GM10266 (cell line): ENCODE results near the gene IQSEC1.

Experiments used
- DNase-seq: peaks from one replicate; pipeline ENCODE4 v3.0.0; 2012; ENCODE audit errors: extremely low spot score
- CTCF ChIP-seq: IDR thresholded peaks from 2 replicates; pipeline ENCODE4 v1.5.1; 2012; ENCODE audit warnings: mild to moderate bottlenecking, low read depth; ENCODE audit not compliant: control insufficient read depth, insufficient read depth; ENCODE audit errors: missing control alignments

Gene IQSEC1

DNA sequence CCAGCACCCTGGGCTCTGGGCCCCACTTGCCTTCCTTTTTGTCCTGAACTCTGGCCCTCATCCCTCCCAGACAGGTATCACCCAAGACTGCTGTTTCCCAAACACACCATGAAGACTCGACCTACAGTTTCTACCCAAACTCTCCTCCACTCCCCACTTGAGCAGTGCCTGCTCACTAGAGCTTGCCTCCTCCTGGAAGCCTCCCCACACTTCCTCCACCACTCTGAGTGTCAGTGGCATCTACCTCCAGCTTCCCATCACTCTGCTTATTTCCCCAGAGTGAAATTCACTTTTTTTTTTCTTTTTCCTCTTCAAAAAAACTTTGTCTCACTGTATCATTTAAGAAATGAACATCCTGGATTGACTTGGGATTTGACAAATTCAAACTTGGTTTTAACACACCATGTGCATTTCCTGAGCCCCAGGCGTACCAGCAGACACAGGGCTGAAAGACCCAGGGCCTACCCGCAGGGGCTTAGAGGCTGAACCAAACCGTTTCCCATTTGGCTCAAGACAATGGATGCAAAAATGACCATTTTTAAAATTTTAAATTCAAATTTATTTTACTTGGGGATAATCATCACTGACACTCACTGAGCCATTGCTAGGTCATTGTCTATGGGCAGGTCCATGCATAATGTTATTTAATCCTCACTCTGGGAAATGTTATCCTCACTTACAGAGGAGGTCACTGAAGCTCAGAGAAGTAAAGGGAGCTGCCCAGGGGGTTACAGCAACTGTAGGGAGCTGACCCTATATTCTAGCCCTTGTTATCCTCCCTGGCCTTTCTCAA is 62.3 kb downstream of the IQSEC1 start:
- TF ChIP-seq CTCF, result no peak

DNA sequence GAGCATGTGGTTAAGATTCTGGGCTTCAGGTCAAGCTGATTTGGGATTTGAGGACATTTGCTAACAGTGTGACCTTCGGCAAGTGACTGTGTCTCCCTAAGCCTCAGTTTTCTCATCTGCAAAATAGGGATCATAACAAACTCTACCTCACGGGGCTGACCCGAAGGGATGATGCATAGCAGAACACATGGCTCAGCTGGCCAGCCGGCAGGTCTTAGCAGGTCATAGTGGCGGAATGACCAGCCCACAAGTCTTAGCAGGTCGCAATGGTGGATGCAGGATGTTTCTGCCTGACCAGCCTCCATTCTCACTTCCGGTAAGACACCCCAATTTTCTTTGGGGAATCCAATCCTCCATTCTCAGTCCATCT is 63.3 kb downstream of the IQSEC1 start:
- no peak for TF ChIP-seq CTCF
- no peak for DNase-seq

More for the DNA sequence above, 62.3 kb downstream of the IQSEC1 start:
- DNase-seq, result no peak

- DNase-seq, result no peak
- TF ChIP-seq CTCF, result no peak
Measured at GRCh38 chr3:13009132-13009945, 63.9 kb downstream of the IQSEC1 start.

DNA sequence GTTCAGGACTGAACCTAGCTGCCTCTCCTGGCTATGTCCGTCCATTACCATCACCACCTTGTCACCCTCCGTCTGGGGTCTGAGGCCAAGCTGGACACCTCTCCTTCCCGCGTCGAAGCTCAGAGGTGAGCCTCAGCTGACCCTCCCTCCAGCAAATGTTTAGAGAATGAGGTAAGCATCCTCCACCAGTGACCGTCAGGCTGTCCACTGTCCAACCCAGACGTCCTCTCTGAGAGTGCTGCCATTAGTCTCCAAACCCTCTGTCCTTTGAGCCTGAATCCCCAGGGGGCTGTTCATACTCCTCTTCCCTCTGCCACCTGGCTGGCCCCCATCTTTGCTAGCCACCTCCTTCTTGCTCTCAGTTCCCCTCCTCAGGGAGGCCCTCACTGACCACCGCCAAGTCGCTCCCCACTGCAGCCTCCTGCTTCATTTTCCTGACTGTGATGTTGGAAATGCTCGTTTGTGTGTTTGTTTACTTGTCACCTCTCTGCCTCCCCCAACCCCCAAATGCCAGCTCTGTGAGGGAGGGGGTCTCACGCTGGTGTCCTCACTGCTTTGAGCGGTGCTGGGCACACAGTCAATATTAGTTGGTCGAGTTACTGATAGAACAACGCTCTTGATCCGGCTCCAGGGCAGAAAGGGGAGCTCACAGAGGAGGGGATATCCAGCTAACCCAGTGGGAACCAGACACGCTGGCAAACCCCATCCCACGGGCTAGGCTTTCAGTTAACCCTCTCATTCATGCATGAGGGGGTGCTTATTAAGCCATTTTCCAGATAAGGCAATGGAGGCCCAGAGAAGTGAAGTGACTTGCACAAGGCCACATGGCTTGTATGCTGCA is 64.9 kb downstream of the IQSEC1 start:
- no peak for TF ChIP-seq CTCF
- no peak for DNase-seq

DNA sequence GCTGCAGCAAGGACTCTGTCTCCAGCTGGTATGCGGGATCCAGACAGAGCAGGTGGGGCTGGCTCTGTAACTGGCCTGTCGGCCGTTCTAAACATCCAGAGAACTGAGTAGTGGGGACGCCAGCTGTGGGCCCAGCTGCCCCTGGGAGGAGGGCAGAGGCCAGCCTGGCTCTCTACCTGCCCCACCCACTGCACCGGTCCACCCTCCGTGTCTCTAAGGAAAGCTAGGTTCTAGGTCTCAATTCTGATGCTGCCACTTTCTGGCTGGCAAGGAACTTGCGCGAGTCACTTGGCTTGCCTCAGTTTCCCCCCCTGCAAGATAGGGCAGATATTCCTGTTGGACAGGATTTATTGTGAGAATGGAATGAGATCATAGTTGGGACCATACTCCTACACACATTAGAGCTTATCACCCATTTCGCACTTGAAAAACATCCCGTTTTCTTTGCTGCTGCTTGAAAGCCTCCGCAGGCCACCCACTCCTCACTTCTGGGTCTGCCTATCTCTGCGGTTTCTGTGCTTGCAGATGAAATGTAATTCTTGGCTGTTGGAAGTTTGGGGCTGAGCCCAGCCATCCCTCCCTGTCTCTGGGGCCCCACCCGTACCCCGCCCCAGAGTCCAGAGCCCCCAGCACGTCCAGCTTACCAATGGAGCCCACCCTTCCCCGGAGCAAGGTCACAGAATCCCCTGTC is 65.8 kb downstream of the IQSEC1 start:
- TF ChIP-seq CTCF, result no peak
- DNase-seq, result no peak

GRCh38 chr3:13006216-13006990 is 66.8 kb downstream of the IQSEC1 start:
- no peak for TF ChIP-seq CTCF
- no peak for DNase-seq
